Activated CD4-positive, CD25-positive, alpha-beta regulatory T cell (primary cell): ENCODE results near the gene ATP6V0B.

ENCODE experiments used
- DNase-seq, 4 experiments: peaks; one replicate each; lab custom pipeline; 2025; lab: John Stamatoyannopoulos, UW

The ATP6V0B gene

GRCh38 chr1:43969746-43970466 is 4.9 kb upstream of the ATP6V0B start, which contains the start of gene DPH2:
DPH2 (plus strand) TSS chr1:43970010; CDS start chr1:43970176, 166 bp downstream.
- peak; percentile 88 to 92 (median 90) for DNase-seq

DNA sequence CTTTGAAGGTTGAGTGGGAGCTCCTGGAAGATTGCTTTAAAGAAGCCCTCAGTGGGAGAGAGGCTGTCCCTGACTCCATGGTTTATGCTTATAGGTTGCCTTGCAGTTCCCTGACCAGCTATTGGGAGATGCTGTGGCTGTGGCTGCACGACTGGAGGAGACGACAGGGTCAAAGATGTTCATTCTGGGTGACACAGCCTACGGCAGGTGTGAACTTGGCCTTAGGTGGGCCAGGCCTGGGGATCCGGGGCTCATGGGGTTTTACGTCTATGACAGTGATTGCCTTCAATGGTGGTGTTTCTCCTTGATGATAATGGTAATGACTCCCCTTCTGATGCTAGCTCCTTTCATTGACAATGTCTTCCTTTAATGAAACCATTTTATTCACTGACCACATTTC is 4.3 kb upstream of the ATP6V0B start:
- DNase-seq = no peak

- DNase-seq = no peak
Observed at GRCh38 chr1:43970911-43971310, 3.8 kb upstream of the ATP6V0B start.

- DNase-seq = no peak
Observed at GRCh38 chr1:43971336-43971980, 3.3 kb upstream of the ATP6V0B start.

- DNase-seq = no peak
Observed at GRCh38 chr1:43973981-43974442, 748 bp upstream of the ATP6V0B start.

GRCh38 chr1:43975249-43975961 is 645 bp downstream of the ATP6V0B start:
- DNase-seq = no peak

DNA sequence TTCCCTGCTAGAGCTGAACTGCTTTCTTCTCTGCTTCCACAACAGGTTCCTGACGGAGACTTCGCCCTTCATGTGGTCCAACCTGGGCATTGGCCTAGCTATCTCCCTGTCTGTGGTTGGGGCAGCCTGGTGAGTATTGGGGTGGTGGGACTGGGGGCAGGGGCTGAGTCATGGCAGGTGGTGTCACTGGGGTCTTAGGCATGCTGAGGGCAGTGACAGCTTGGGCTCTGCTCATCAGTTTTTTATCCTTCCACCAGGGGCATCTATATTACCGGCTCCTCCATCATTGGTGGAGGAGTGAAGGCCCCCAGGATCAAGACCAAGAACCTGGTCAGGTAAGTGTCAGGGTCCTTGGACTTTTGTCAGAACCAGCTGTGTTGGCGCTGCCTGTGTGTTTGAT is 1.3 kb downstream of the ATP6V0B start:
- no peak for DNase-seq

GRCh38 chr1:43976890-43977289 is 2.1 kb downstream of the ATP6V0B start:
- DNase-seq = no peak

GRCh38 chr1:43977376-43978263 is 2.9 kb downstream of the ATP6V0B start:
- DNase-seq = no peak

GRCh38 chr1:43978264-43978550 is 3.4 kb downstream of the ATP6V0B start:
- no peak for DNase-seq

- DNase-seq = no peak
Observed at GRCh38 chr1:43978551-43979260, 3.9 kb downstream of the ATP6V0B start, which contains the start of gene B4GALT2. B4GALT2 (plus strand) TSS chr1:43979210; CDS start chr1:43981161, 1,951 bp downstream.

GRCh38 chr1:43979261-43979527 is 4.4 kb downstream of the ATP6V0B start:
- no peak for DNase-seq

- DNase-seq = no peak
Observed at GRCh38 chr1:43979528-43980254, 4.9 kb downstream of the ATP6V0B start.

DNA sequence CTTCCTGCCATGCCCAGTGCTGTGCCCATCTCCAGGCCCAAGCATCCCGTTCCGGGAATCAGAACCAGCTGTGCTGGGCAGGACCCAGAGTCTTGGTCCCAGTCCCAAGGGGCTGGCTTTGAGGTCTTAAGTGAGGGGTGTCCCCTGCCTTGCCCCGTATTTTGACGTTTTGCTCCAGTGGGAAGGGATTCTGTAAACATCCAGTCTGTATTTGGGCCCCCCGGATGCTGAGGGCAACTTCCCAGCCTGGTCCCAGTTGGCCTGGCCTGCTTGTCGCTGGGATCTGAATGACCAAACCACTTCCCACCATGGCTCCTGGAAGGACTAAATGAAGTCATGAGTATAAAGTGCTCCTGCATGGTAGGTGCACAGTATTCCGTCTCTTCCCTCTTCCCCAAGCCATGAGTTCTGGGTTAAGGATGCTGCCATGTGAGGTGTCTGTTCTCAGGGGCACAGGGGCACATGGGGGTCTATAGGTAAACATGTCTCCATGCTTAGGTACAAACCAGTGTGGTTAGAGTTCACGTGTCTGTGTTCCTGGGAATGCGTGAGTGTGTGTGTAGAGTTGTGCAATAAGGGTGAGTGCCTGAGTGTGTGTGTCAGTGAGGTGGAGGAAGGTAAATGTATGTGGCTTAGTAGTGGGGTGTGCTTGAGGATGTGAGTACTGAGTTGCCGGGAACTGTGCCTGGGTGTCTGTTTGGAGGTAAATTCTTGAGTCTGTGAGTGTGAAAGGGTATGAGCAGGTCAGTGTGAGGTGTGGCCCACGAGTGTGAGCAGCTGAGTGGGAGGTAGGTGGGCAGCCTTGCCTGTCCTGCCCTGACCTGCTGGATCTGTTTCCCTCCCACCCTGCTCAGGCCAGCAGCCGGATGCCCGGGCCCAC is 5.7 kb downstream of the ATP6V0B start:
- DNase-seq = no peak

- DNase-seq = no peak
Observed at GRCh38 chr1:43981135-43981491, 6.4 kb downstream of the ATP6V0B start.

GRCh38 chr1:43981636-43982035 is 6.9 kb downstream of the ATP6V0B start:
- DNase-seq = no peak

- no peak for DNase-seq
Observed at GRCh38 chr1:43982241-43982640, 7.5 kb downstream of the ATP6V0B start.

- DNase-seq = no peak
Observed at GRCh38 chr1:43982808-43983207, 8.0 kb downstream of the ATP6V0B start.

DNA sequence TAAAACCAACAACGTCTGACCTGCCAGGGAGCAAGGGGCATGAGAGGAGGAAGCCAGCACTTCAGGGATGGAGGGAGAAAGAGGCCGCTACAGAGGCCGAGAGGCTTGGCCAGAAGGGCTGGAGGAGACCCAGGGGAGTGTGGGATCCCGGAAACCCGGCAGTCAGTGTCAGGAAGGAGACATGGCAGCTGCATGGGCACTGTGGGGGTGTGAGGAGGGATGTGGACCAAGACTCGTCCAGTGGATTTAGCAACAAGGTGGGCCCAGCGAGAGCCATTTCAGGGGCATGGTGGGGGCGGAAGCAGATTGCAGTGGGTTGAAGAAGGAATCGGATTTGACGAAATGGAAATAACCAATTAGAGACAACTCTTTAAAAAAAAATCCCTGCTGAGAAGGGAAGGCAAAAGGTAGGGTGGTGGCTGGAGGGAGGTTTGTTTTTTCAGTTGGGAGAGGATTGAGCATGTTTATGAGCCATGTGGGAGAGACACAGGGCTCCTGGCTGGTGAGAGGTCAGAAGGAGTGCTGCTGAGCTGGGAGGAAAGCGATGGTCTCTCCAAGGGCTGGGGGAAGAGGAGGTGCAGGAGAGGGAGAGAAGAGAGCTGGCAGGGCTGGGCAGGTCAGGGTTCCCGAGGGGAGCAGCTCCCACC is 8.6 kb downstream of the ATP6V0B start:
- DNase-seq = no peak
